Measurements from ENCODE around the gene LGI2.
A peak's percentile ranks its signal among the peaks of the same experiment; 100 is the strongest.
"Not testable (repeated sequence)": the region's sequence is repeated elsewhere in the genome, so short reads cannot be mapped to it uniquely, and the experiment has no call there.

Gene LGI2

DNA sequence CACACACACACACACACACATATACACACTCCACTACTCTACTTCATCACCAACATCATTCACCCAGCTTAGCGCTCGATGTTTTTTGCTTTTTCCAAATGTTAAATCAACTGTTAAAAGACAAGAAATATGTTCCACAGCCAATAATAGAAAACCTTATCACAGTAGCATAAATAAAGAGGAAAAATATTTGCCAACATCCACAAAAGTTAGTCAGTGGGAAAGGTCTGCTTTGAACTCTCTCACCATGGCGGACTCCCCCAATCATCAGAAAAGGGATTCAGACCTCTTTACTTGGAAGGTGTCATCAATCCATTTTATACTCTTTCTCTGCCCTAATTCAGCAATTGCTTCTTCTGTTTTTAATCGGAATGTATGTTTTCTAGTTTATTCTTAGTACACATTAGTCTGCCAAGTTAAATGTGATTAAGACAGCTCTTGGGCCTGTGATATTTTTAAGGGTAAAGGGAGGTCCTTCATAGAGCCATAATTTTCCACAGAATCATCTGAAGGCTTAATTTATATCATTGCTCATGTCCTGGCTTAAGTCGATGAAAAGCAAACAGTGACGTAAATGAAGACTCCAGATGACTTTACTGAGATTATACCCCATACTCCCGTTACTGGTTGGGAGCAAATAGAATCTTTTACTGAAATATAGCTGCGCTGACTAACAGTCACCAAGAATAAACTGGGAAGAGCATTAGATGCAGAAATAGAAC lies 29.7 kb upstream of the LGI2 start:
- Mint-ChIP-seq H3K9me3 (no peaks in the 10 kb centered on the region), H3K36me3 (no peaks in the 10 kb centered on the region), H3K4me1 (no peaks in the 10 kb centered on the region), H3K27ac (no peak overlapping the region), H3K4me3 (no peak overlapping the region), H3K27me3 (peaks cover 2% of the 10 kb centered on the region)

- Mint-ChIP-seq H3K27me3 (peaks cover 2% of the 10 kb centered on the region), H3K27ac (no peak overlapping the region), H3K9me3 (no peaks in the 10 kb centered on the region), H3K4me1 (no peaks in the 10 kb centered on the region), H3K36me3 (no peaks in the 10 kb centered on the region), H3K4me3 (no peak overlapping the region)
These were observed 29.0 kb upstream of the LGI2 start for GRCh38 chr4:25059791-25060190.

- Mint-ChIP-seq H3K9me3 (no peaks in the 10 kb centered on the region), H3K36me3 (no peaks in the 10 kb centered on the region), H3K27me3 (peaks cover 2% of the 10 kb centered on the region), H3K4me3 (no peak overlapping the region), H3K27ac (no peak overlapping the region), H3K4me1 (no peaks in the 10 kb centered on the region)
These were observed 28.1 kb upstream of the LGI2 start for GRCh38 chr4:25058796-25059195.

- H3K27ac Mint-ChIP-seq = no peak overlapping the region
- peaks cover 2% of the 10 kb centered on the region for H3K27me3 Mint-ChIP-seq
- H3K36me3 Mint-ChIP-seq = no peaks in the 10 kb centered on the region
- H3K4me3 Mint-ChIP-seq = no peak overlapping the region
- no peaks in the 10 kb centered on the region for H3K9me3 Mint-ChIP-seq
- no peaks in the 10 kb centered on the region for H3K4me1 Mint-ChIP-seq
These were observed 26.6 kb upstream of the LGI2 start for GRCh38 chr4:25057299-25057698.

DNA sequence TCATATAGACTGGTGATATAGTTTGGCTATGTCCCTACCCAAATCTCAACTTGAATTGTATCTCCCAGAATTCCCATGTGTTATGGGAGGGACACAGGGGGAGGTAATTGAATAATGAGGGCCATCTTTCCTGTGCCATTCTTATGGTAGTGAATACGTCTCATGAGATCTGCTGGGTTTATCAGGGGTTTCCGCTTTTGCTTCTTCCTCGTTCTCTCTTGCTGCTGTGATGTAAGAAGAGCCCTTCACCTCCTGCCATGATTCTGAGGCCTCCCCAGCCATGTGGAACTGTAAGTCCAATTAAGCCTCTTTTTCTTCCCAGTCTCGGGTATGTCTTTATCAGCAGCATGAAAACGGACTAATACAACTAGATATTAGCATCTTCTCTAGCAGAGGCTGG lies 21.3 kb upstream of the LGI2 start:
- H3K4me1 Mint-ChIP-seq, H3K9me3 Mint-ChIP-seq, H3K27ac Mint-ChIP-seq, H3K36me3 Mint-ChIP-seq, H3K4me3 Mint-ChIP-seq, H3K27me3 Mint-ChIP-seq: not testable (repeated sequence)

DNA sequence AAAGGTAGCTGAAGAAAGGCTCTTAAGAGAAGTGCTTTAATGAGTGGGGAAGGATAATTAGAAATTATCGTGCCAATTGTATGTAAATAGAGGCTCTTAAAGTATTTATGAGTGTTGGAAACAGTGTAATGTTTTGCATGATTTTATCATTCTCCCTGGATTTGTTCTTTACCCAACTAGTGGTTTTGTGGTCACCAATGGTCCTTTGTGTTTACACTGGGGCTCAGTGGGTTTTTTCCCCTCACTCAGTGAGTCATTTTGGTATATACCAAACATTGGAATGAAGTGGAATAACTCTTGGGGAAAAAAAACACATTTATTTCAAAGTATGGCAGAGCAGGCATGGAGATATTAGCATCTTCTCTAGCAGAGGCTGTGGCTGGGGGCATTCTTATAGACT lies 20.8 kb upstream of the LGI2 start:
- Mint-ChIP-seq H3K9me3 (no peaks in the 10 kb centered on the region), H3K4me3 (no peak overlapping the region), H3K4me1 (no peaks in the 10 kb centered on the region), H3K27me3 (peaks cover 9% of the 10 kb centered on the region), H3K27ac (no peak overlapping the region), H3K36me3 (no peaks in the 10 kb centered on the region)

GRCh38 chr4:25050370-25051078 lies 19.8 kb upstream of the LGI2 start:
- no peaks in the 10 kb centered on the region for H3K36me3 Mint-ChIP-seq
- H3K27ac Mint-ChIP-seq = no peak overlapping the region
- no peak overlapping the region for H3K4me3 Mint-ChIP-seq
- peaks cover 9% of the 10 kb centered on the region for H3K27me3 Mint-ChIP-seq
- H3K9me3 Mint-ChIP-seq = no peaks in the 10 kb centered on the region
- H3K4me1 Mint-ChIP-seq = no peaks in the 10 kb centered on the region

DNA sequence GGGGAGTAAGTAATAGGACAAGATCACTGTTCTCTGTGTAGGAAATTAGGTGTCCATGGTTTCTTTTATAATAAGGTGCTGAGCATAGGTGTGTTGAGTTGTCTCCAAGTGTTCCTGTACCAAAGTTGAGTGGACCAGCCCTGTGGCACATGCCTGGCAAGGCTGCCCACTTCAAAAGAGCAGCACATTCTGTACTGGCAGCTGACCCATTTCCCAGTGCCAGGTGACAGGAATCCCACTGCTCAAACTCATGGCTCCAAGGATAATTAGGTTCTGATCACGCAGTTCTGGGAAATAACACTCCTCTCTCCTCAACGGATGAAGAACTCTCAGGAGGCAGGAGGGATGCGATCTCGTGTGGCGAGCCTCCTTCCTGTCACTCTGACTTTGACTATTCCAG lies 12.8 kb upstream of the LGI2 start:
- no peak overlapping the region for H3K4me3 Mint-ChIP-seq
- no peaks in the 10 kb centered on the region for H3K4me1 Mint-ChIP-seq
- no peak overlapping the region for H3K27ac Mint-ChIP-seq
- no peaks in the 10 kb centered on the region for H3K9me3 Mint-ChIP-seq
- H3K36me3 Mint-ChIP-seq = no peaks in the 10 kb centered on the region
- H3K27me3 Mint-ChIP-seq = peaks cover 14% of the 10 kb centered on the region

DNA sequence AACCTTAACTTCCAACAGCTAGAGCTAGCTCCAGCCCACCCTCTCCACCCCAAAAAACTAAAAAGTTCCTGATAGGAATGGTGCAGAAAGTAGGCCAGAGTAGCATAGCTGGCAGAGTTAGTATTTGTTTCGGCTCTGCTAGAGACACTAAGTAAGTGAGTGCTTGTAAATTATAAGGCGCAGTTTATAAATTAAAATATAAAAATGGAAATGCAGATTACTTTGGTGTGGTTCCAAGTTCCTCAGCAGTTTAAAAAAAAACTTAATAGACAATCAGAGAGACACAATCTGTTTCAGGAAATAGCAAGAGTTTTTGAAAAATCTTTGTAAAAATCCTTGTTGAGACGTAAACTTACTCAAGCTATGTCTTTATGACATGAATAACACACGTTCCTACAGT lies 2.8 kb upstream of the LGI2 start:
- H3K4me3 Mint-ChIP-seq = no peak overlapping the region
- peaks cover 11% of the 10 kb centered on the region for H3K9me3 Mint-ChIP-seq
- H3K4me1 Mint-ChIP-seq = peaks cover 4% of the 10 kb centered on the region
- H3K36me3 Mint-ChIP-seq = no peaks in the 10 kb centered on the region
- peaks cover 44% of the 10 kb centered on the region for H3K27me3 Mint-ChIP-seq
- no peak overlapping the region for H3K27ac Mint-ChIP-seq

DNA sequence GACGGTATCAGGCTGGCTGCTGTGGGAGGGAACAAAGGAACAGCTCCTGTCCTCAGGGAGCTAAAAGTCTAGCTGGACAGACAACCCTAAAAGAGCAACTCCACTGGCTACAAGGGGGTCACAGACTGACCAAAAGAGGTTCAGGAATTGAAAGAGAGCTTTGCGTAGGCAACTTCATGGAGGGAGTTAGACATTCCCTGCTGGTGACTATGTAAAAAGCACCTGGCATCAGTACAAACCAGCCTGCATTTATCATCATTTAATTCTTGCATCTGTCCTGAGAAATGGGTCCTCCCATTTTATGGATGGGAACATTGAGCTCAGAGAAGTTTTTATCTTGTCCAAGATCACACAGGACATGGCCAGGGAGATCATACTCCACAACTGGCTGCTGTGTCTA lies 1.4 kb upstream of the LGI2 start:
- Mint-ChIP-seq H3K4me1 (peaks cover 4% of the 10 kb centered on the region), H3K36me3 (no peaks in the 10 kb centered on the region), H3K27ac (no peak overlapping the region), H3K9me3 (peaks cover 11% of the 10 kb centered on the region), H3K4me3 (no peak overlapping the region), H3K27me3 (peaks cover 52% of the 10 kb centered on the region)

DNA sequence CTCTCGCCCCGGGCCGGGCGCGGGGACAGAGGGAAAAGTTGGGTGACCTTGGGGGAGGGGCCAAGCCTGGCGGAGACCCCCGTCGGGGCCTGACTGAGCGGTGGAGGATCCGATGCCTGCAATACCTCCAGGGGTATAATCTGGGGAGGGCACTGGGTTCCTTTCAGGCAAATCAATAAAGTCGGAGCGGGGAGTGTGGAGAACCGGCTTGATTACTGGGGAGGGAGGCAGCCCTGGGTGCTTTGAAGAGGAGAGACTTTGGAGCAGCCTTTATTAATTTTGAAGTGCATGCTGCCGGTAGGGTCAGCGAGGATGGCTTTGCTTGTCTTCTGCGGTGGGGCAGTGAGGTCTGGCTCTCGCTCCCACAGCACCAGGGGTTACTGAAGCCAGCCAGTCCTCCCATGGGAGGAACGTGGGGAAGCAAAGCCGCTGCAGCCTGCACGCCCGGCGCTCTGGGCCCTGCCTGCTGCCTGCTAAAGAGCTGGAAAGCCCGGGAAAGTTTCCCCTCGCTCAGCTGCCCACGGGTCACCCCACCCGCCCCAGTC lies 403 bp upstream of the LGI2 start:
- Mint-ChIP-seq H3K9me3 (peaks cover 11% of the 10 kb centered on the region), H3K36me3 (no peaks in the 10 kb centered on the region), H3K4me1 (peaks cover 4% of the 10 kb centered on the region), H3K27me3 (peaks cover 54% of the 10 kb centered on the region), H3K4me3 (peak overlapping the region; percentile 49), H3K27ac (no peak overlapping the region)

- Mint-ChIP-seq H3K9me3 (peaks cover 10% of the 10 kb centered on the region), H3K4me1 (peaks cover 4% of the 10 kb centered on the region), H3K36me3 (no peaks in the 10 kb centered on the region), H3K4me3 (peak overlapping the region; percentile 27), H3K27me3 (peaks cover 53% of the 10 kb centered on the region), H3K27ac (no peak overlapping the region)
These were observed 1.1 kb downstream of the LGI2 start for GRCh38 chr4:25029479-25030276.

- H3K4me1 Mint-ChIP-seq = peaks cover 4% of the 10 kb centered on the region
- peaks cover 2% of the 10 kb centered on the region for H3K9me3 Mint-ChIP-seq
- H3K27me3 Mint-ChIP-seq = peaks cover 49% of the 10 kb centered on the region
- no peaks in the 10 kb centered on the region for H3K36me3 Mint-ChIP-seq
- H3K4me3 Mint-ChIP-seq = peak overlapping the region; percentile 34
- no peak overlapping the region for H3K27ac Mint-ChIP-seq
These were observed 1.9 kb downstream of the LGI2 start for GRCh38 chr4:25028851-25029250.

DNA sequence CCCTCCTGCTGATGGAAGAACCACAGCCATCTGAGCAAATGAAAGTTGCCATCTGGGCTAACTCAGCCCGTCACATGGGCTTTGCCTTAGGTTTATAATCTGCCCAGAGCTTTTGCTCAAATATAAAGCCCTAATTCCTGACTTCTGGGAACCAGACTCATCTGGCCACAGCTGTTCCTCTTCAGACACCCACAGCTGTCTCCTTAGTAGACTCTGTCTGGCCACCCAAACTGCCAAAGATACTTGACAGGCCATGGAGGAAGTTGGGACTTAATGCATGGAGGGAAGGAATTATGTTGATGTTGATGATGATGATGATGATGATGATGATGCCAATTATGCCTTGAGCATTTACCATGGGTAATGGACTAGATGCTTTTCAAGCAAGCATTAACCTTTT lies 8.0 kb downstream of the LGI2 start:
- H3K4me3 Mint-ChIP-seq = no peak overlapping the region
- H3K27me3 Mint-ChIP-seq = peaks cover 27% of the 10 kb centered on the region
- no peaks in the 10 kb centered on the region for H3K36me3 Mint-ChIP-seq
- H3K27ac Mint-ChIP-seq = no peak overlapping the region
- H3K9me3 Mint-ChIP-seq = no peaks in the 10 kb centered on the region
- H3K4me1 Mint-ChIP-seq = no peaks in the 10 kb centered on the region

GRCh38 chr4:25021216-25021615 lies 9.5 kb downstream of the LGI2 start:
- Mint-ChIP-seq H3K4me3 (no peak overlapping the region), H3K27me3 (peaks cover 16% of the 10 kb centered on the region), H3K36me3 (no peaks in the 10 kb centered on the region), H3K9me3 (no peaks in the 10 kb centered on the region), H3K4me1 (no peaks in the 10 kb centered on the region), H3K27ac (no peak overlapping the region)

DNA sequence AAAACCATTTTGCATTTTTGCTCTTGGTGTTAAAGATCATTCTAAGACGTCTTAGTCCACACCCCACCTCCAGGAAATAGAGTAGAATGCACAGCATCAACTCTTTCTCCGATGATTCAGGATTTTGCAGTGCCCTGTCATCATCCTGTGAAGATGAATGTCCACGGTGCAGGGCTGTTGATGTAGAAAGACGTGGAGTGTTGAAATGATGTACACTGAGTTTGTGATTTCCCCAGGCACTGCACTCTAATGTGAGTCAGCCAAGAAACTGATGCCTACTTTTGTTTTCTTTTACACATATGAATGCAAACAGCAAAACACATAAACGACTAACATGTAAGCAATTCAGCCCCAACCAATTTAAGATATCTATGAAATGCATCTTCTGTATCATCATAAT lies 10.5 kb downstream of the LGI2 start:
- H3K4me3 Mint-ChIP-seq = no peak overlapping the region
- no peaks in the 10 kb centered on the region for H3K36me3 Mint-ChIP-seq
- no peaks in the 10 kb centered on the region for H3K9me3 Mint-ChIP-seq
- no peaks in the 10 kb centered on the region for H3K4me1 Mint-ChIP-seq
- peaks cover 11% of the 10 kb centered on the region for H3K27me3 Mint-ChIP-seq
- H3K27ac Mint-ChIP-seq = no peak overlapping the region
